Measurements from ENCODE around the gene RNF213.

GRCh38 chr17:80382956-80383355 lies 122.3 kb downstream of the RNF213 start:
- TF ChIP-seq MYC (IDR thresholded peaks at IDR 0.05; ENCODE audit: insufficient read depth, insufficient read length, insufficient replicate concordance, low read length, severe bottlenecking) (no peak), CTCF (IDR thresholded peaks at IDR 0.05 in 2 of 3, conservative IDR thresholded peaks at IDR 0.05 in 1 of 3; ENCODE audit: control insufficient read depth in 2 of 3, extremely low read depth in 1 of 3, insufficient read depth in 1 of 3, low read depth in 3 of 3, low read length in 3 of 3) (no peak), BMI1 (IDR thresholded peaks at IDR 0.05; ENCODE audit: borderline replicate concordance) (no peak), RELB (IDR thresholded peaks at IDR 0.05; ENCODE audit: low read depth) (no peak), ATF2 (IDR thresholded peaks at IDR 0.05; ENCODE audit: low read length) (no peak)

All from GM12878 (cell line).